HuH-7 (cell line): ENCODE measurements around the gene TNRC6A.
"Not testable (repeated sequence)": the region's sequence is repeated elsewhere in the genome, so short reads cannot be mapped to it uniquely, and the experiment has no call there.

ENCODE experiments used
- DNase-seq: peaks from one replicate; pipeline ENCODE4 v3.0.0; 2011; ENCODE audit warnings: low spot score

The TNRC6A gene

GRCh38 chr16:24845726-24846547 is 116.5 kb downstream of the TNRC6A start, which contains the start of gene SLC5A11:
TSS of gene SLC5A11 (plus strand) at chr16:24845963. CDS start at chr16:24858644, 12,681 bp downstream.
- DNase-seq = peak; percentile 55

GRCh38 chr16:24846548-24847357 is 117.3 kb downstream of the TNRC6A start:
- DNase-seq = no peak

- DNase-seq = no peak
Measured at GRCh38 chr16:24847358-24847664, 117.9 kb downstream of the TNRC6A start.

GRCh38 chr16:24848065-24848464 is 118.6 kb downstream of the TNRC6A start:
- no peak for DNase-seq

GRCh38 chr16:24849641-24850040 is 120.2 kb downstream of the TNRC6A start:
- no peak for DNase-seq

GRCh38 chr16:24850289-24850938 is 121.0 kb downstream of the TNRC6A start:
- DNase-seq = no peak

- DNase-seq = no peak
Measured at GRCh38 chr16:24851700-24852099, 122.2 kb downstream of the TNRC6A start.

- no peak for DNase-seq
Measured at GRCh38 chr16:24852281-24852721, 122.8 kb downstream of the TNRC6A start.

GRCh38 chr16:24853169-24853824 is 123.8 kb downstream of the TNRC6A start:
- no peak for DNase-seq

- no peak for DNase-seq
Measured at GRCh38 chr16:24853830-24854229, 124.4 kb downstream of the TNRC6A start.

- DNase-seq = no peak
Measured at GRCh38 chr16:24854607-24855171, 125.2 kb downstream of the TNRC6A start.

GRCh38 chr16:24855678-24856077 is 126.2 kb downstream of the TNRC6A start:
- no peak for DNase-seq

- not testable (repeated sequence) for DNase-seq
Measured at GRCh38 chr16:24856871-24857270, 127.4 kb downstream of the TNRC6A start.

- DNase-seq = peak; percentile 85
Measured at GRCh38 chr16:24858219-24859041, 129.0 kb downstream of the TNRC6A start.

GRCh38 chr16:24861461-24861860 is 132.0 kb downstream of the TNRC6A start:
- no peak for DNase-seq

- DNase-seq = no peak
Measured at GRCh38 chr16:24863582-24864437, 134.4 kb downstream of the TNRC6A start.

- DNase-seq = no peak
Measured at GRCh38 chr16:24869033-24869432, 139.6 kb downstream of the TNRC6A start.

- no peak for DNase-seq
Measured at GRCh38 chr16:24871891-24872290, 142.4 kb downstream of the TNRC6A start.

GRCh38 chr16:24873028-24873427 is 143.6 kb downstream of the TNRC6A start:
- no peak for DNase-seq

GRCh38 chr16:24875466-24875865 is 146.0 kb downstream of the TNRC6A start:
- no peak for DNase-seq
